Right lobe of liver (tissue), 6 donors: ENCODE results near the gene SPON1. TPM values are rescaled to one million over a fixed set of nuclear protein-coding genes. Genes with fewer than 3 reads are reported as not detected.
A peak's percentile ranks its signal among the peaks of the same experiment; 100 is the strongest.
"Not testable (repeated sequence)": the region's sequence is repeated elsewhere in the genome, so short reads cannot be mapped to it uniquely, and the experiment has no call there.

ENCODE experiments used
- ATAC-seq, 4 donors: fragments of 200-7000 bp; cut with Tn5 transposase; one replicate each; pipeline ENCODE4 v1.9.1; 2020; ENCODE audit warnings: mild to moderate bottlenecking in 4 of 4, moderate library complexity in 4 of 4
- DNase-seq, 3 donors: peaks; one replicate each; pipeline ENCODE4 v3.0.0-alpha.2; 2020
- H3K27ac ChIP-seq, 3 donors: fragments of 200-600 bp; one replicate each; pipeline ENCODE4 v1.8.0; 2022
- H3K27me3 ChIP-seq, 2 donors: fragments of 200-600 bp; one replicate each; pipeline ENCODE4 v1.8.0; 2022
- H3K36me3 ChIP-seq, 4 donors: fragments of 200-600 bp; sonication (generic) in 1 of 4; one replicate each; pipeline versions ENCODE4 v1.5.1 to v1.8.0; 2017 to 2022; ENCODE audit warnings: control low read depth in 1 of 4
- H3K4me1 ChIP-seq, 4 donors: fragments of 200-600 bp; sonication (generic) in 1 of 4; one replicate each; pipeline versions ENCODE4 v1.5.1 to v1.8.0; 2017 to 2022; ENCODE audit warnings: control low read depth in 1 of 4
- H3K4me3 ChIP-seq, 3 donors: fragments of 200-600 bp; one replicate each; pipeline ENCODE4 v1.8.0; 2022
- H3K9me3 ChIP-seq, 4 donors: fragments of 200-600 bp; sonication (generic) in 1 of 4; one replicate each; pipeline versions ENCODE4 v1.5.1 to v1.8.0; 2017 to 2022; ENCODE audit warnings: control low read depth in 1 of 4
- CTCF ChIP-seq, 4 donors: fragments of 200-600 bp in 3 of 4; fragments of 450-650 bp in 1 of 4; IDR thresholded peaks; one replicate each; pipeline versions ENCODE4 v1.5.1 to v1.8.0; 2016 to 2022; ENCODE audit warnings: antibody characterized with exemption in 4 of 4, mild to moderate bottlenecking in 2 of 4
- POLR2A ChIP-seq: fragments of 450-650 bp; IDR thresholded peaks from one replicate; pipeline ENCODE4 v1.6.1; 2017; ENCODE audit warnings: antibody characterized with exemption, mild to moderate bottlenecking
- WGBS: methylation state at CpG from one replicate; pipeline ENCODE4 v1.1.6; 2018; ENCODE audit warnings: low coverage, low lambda C conversion rate; ENCODE audit not compliant: insufficient coverage; ENCODE audit errors: missing lambda C conversion rate; 5-methylcytosine and 5-hydroxymethylcytosine counted together
- intact Hi-C, 2 donors: fragments of 100-400 bp; cut with DNase I; formaldehyde crosslinking; loops; one replicate each; pipeline versions ENCODE4 v1.11.2 to v1.14.1; 2022
- total RNA-seq, 6 experiments: library from RNA; depleted of rRNA in 2 of 6; stranded (reverse); fragments of >200 nt in 2 of 6; fragmentation: NEBNext Ultra II Directional in 3 of 6; extraction: Animal tissue kit (Norgen Biotek cat#: 25700) in 3 of 6; gene quantifications; one replicate each; pipeline versions ENCODE4 v1.1.0 to v1.2.4, GENCODE V29; 2016 to 2023
- donor health status: DM: no; HTN: yes; CAD: no.
- donor health status: DM: no; HTN: no; CAD: no.
- donor health status: DM: no; HTN: no; CAD: no.
- donor health status: DM: no; HTN: yes; CAD: no.
- donor health status: DM: no; HTN: yes; CAD: no.

The SPON1 gene
- total RNA-seq, 6 experiments from 2014 or later, result 0.51 to 2.4 (median 1.6) TPM

DNA sequence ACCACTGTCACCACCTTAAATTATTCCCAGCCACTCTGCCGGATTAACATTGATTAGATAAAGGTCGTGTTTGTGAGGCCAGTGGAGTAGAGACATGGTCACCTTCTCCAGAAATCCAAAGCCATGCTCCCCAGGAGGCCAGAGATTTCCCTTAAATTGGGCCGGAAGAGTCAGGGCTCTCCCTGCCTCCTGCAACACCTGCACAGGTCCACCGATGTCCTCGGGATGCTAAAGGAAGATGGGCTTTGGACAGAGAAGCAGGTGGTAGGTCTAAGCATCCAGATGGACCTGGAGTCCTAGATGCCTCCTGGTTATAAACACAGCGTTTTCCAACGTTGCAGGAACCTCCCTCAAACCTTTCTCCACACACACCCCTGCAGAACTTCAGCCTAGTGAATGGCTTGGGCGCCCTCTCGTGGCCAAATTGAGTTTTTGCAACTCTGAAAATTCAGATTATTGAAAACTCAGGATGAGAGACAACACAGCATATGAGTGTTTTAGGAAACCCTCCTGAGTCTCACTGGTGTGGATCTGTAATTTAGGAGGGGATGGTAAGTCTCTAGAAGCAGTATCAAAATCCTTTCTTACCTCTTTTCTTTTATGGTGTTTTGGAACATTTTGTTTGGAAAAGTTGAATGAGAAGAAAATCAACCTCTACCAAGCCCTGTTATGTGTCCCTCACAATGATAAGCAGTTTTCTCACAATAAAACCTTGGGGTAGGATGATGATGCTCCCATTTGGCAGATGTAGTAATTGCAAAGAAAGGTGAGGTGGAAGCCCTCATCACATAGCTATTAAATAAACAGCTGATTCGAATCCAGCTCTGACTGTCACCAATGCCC, 286.8 kb downstream of the SPON1 start:
- no peaks in the 10 kb centered on the region for H3K36me3 ChIP-seq
- no peak overlapping the region for H3K27ac ChIP-seq
- H3K9me3 ChIP-seq, result no peaks in the 10 kb centered on the region
- WGBS, result 14% methylated on average over 10 of the region's 10 CpGs
- H3K4me3 ChIP-seq, result no peak overlapping the region
- DNase-seq (peak in 2 of 3 donors; percentile 53 to 60), ATAC-seq (peak; percentile 64 to 82 (median 78))
- H3K4me1 ChIP-seq, result no peaks in the 10 kb centered on the region
- intact Hi-C loops, result loop anchor here (5.0 to 10.0 kb wide), 2 partner anchors 95 to 292 kb away; no protein-coding TSS in a partner anchor
- no peaks in the 10 kb centered on the region for H3K27me3 ChIP-seq
- peak; percentile 80 to 93 (median 88) for TF ChIP-seq CTCF (IDR thresholded peaks at IDR 0.05)
- TF ChIP-seq POLR2A, result no peak

- H3K9me3 ChIP-seq, result no peaks in the 10 kb centered on the region
- no peak for DNase-seq
- H3K27ac ChIP-seq, result no peak overlapping the region
- 50% methylated on average over 3 of the region's 5 CpGs for WGBS
- H3K4me1 ChIP-seq, result no peaks in the 10 kb centered on the region
- H3K27me3 ChIP-seq, result no peaks in the 10 kb centered on the region
- no peak for ATAC-seq
- intact Hi-C loops, result no loop called here
- TF ChIP-seq POLR2A (no peak), CTCF (IDR thresholded peaks at IDR 0.05) (no peak)
- H3K4me3 ChIP-seq, result no peak overlapping the region
- H3K36me3 ChIP-seq, result no peaks in the 10 kb centered on the region
Measured at GRCh38 chr11:14251754-14252153, 289.2 kb downstream of the SPON1 start.

GRCh38 chr11:14252501-14252900, 290.0 kb downstream of the SPON1 start:
- H3K4me1 ChIP-seq, ATAC-seq, H3K27me3 ChIP-seq, H3K27ac ChIP-seq, H3K9me3 ChIP-seq, intact Hi-C loops, H3K4me3 ChIP-seq, H3K36me3 ChIP-seq, DNase-seq: not testable (repeated sequence)
- WGBS, result 93% methylated on average over 3 of the region's 12 CpGs

DNA sequence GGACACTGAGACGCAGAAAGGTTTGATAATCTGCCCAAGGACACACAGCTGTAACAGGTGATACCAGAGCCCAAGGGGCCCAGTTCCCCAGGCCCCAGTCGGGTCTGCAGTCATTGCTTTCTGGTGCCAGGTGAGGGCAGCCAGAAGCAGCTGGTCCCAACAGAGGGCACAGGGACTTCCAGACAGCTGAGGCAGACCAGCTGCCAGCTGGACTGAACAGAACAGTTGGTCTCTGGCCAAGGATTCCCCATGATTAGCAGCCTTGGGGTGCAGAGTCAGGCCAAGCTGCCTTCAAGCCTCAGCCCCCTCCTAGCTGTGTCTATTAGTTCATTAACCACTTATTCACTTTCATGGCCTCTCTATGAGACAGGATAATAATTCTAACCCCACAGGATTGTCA, 290.9 kb downstream of the SPON1 start:
- TF ChIP-seq POLR2A (no peak), CTCF (IDR thresholded peaks at IDR 0.05) (no peak)
- Histone ChIP-seq H3K9me3 (no peaks in the 10 kb centered on the region), H3K27me3 (no peaks in the 10 kb centered on the region), H3K27ac (no peak overlapping the region), H3K36me3 (no peaks in the 10 kb centered on the region), H3K4me3 (no peak overlapping the region), H3K4me1 (peaks cover 0 to 8% (median 0%) of the 10 kb centered on the region in 4 donors)
- no peak for DNase-seq
- intact Hi-C loops, result no loop called here
- 73% methylated on average over 2 of the region's 2 CpGs for WGBS
- ATAC-seq, result no peak

DNA sequence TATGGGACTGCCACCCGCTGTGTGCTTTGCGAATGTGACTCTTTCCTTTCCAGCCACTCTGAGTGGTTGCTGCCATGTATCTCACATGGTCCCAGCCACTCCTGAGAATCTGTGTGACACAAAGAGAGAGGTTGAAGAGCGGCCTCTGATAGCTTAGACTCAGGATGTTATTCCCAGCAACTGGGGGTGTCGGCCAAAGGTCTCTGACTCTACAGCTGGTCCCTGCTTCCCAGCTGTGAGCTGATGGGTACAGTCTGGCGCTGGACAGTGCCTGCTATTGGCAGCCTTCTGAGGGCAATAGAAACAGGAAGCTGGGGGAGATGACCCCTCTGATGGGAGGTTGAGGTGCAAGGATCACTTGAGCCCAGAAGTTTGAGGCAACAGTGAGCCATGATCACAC, 291.3 kb downstream of the SPON1 start:
- 76% methylated on average over 3 of the region's 5 CpGs for WGBS
- ATAC-seq, result no peak
- no peak for TF ChIP-seq CTCF (IDR thresholded peaks at IDR 0.05)
- Histone ChIP-seq H3K4me1 (peaks cover 0 to 11% (median 0%) of the 10 kb centered on the region in 4 donors), H3K9me3 (no peaks in the 10 kb centered on the region), H3K27ac (no peak overlapping the region), H3K27me3 (no peaks in the 10 kb centered on the region), H3K4me3 (no peak overlapping the region), H3K36me3 (no peaks in the 10 kb centered on the region)
- intact Hi-C loops, result no loop called here
- DNase-seq, result no peak
